HEK293T (cell line): ENCODE measurements around the gene ATF3.

ENCODE experiments used
- CTCF ChIA-PET: fragments of 350-600 bp; formaldehyde crosslinking; extraction: SDS; loops from one replicate; lab custom pipeline; 2021; ENCODE audit warnings: antibody characterized with exemption, inconsistent platforms; lab: Yijun Ruan, JAX
- POLR2A ChIA-PET: fragments of 350-600 bp; formaldehyde crosslinking; extraction: SDS; loops from one replicate; lab custom pipeline; 2020; ENCODE audit warnings: antibody characterized with exemption, inconsistent platforms; lab: Yijun Ruan, JAX
- DNase-seq: peaks from one replicate; pipeline ENCODE4 v3.0.0; 2012; ENCODE audit warnings: mixed read lengths; ENCODE audit errors: extremely low spot score
- ARNT ChIP-seq: fragments of 450-650 bp; IDR thresholded peaks from 2 replicates; pipeline ENCODE4 v1.6.1; 2017; ENCODE audit warnings: mild to moderate bottlenecking
- BHLHE40 ChIP-seq: fragments of 450-650 bp; IDR thresholded peaks from 2 replicates; pipeline ENCODE4 v1.6.1; 2016; ENCODE audit warnings: mild to moderate bottlenecking, moderate library complexity, borderline replicate concordance
- CTBP1 ChIP-seq: fragments of 450-650 bp; IDR thresholded peaks from 2 replicates; pipeline ENCODE4 v1.6.1; 2016; ENCODE audit warnings: borderline replicate concordance
- ELF4 ChIP-seq: fragments of 450-650 bp; IDR thresholded peaks from 2 replicates; pipeline ENCODE4 v1.6.1; 2017; ENCODE audit warnings: antibody characterized with exemption
- FOXA1 ChIP-seq: fragments of 450-650 bp; IDR thresholded peaks from 2 replicates; pipeline ENCODE4 v1.6.1; 2016; ENCODE audit warnings: mild to moderate bottlenecking
- FOXK2 ChIP-seq: fragments of 450-650 bp; IDR thresholded peaks from 2 replicates; pipeline ENCODE4 v1.6.1; 2016; ENCODE audit warnings: mild to moderate bottlenecking
- FOXM1 ChIP-seq: fragments of 450-650 bp; IDR thresholded peaks from 2 replicates; pipeline ENCODE4 v1.6.1; 2017; ENCODE audit warnings: mild to moderate bottlenecking, borderline replicate concordance
- HDGF ChIP-seq: fragments of 450-650 bp; IDR thresholded peaks from 2 replicates; pipeline ENCODE4 v1.6.1; 2017; ENCODE audit warnings: antibody characterized with exemption, borderline replicate concordance
- L3MBTL2 ChIP-seq: fragments of 450-650 bp; conservative IDR thresholded peaks from 2 replicates; pipeline ENCODE4 v1.6.1; 2016; ENCODE audit warnings: mild to moderate bottlenecking
- LEF1 ChIP-seq: fragments of 450-650 bp; IDR thresholded peaks from 2 replicates; pipeline ENCODE4 v1.6.1; 2017; ENCODE audit warnings: mild to moderate bottlenecking, borderline replicate concordance
- NFRKB ChIP-seq: fragments of 450-650 bp; IDR thresholded peaks from 2 replicates; pipeline ENCODE4 v1.6.1; 2016; ENCODE audit warnings: mild to moderate bottlenecking, moderate library complexity
- SP1 ChIP-seq: fragments of 450-650 bp; IDR thresholded peaks from 2 replicates; pipeline ENCODE4 v1.6.1; 2017
- SUZ12 ChIP-seq: fragments of 450-650 bp; IDR thresholded peaks from 2 replicates; pipeline ENCODE4 v1.6.1; 2016; ENCODE audit warnings: mild to moderate bottlenecking
- TARDBP ChIP-seq: fragments of 450-650 bp; IDR thresholded peaks from 2 replicates; pipeline ENCODE4 v1.6.1; 2016
- ZNF384 ChIP-seq: fragments of 450-650 bp; IDR thresholded peaks from 2 replicates; pipeline ENCODE4 v1.6.1; 2016
- TF ChIP-seq, protein P1 (sequence below): fragments of 450-650 bp; IDR thresholded peaks from 2 replicates; pipeline ENCODE4 v1.6.1; 2016

The ATF3 gene

DNA sequence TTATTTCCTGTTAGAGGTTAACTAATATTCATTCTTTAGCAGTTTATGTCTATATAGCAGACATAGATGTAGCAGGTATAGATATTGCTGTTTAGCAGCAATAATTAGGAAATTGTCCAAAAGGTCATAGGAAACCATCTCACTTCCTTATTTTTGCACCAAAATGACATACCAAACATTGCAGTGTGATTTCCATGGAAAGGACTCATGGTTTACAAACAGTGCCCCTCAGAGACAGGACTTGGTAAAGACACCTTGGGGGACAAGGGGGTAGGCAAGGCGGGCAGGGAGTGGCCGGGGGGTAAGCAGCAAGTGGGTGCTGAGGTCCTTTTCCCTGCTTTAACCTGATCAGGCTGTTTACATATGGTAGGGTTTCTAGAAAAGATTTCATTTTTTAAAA lies 60.5 kb downstream of the ATF3 start:
- peak; percentile 62 for DNase-seq
- ChIA-PET POLR2A (interaction anchor here (2.4 kb wide), 1 partner anchor 61 kb away, joined by 7 read pairs; the partner anchor contains the start of gene ATF3), CTCF (interaction anchor here (1.0 to 1.8 kb wide), 4 partner anchors 8 to 212 kb away, joined by 3 to 6 read pairs (median 4); no protein-coding TSS in a partner anchor)
- TF ChIP-seq ZNF384 (no peak), CTBP1 (no peak), BHLHE40 (no peak), TARDBP (no peak)

DNA sequence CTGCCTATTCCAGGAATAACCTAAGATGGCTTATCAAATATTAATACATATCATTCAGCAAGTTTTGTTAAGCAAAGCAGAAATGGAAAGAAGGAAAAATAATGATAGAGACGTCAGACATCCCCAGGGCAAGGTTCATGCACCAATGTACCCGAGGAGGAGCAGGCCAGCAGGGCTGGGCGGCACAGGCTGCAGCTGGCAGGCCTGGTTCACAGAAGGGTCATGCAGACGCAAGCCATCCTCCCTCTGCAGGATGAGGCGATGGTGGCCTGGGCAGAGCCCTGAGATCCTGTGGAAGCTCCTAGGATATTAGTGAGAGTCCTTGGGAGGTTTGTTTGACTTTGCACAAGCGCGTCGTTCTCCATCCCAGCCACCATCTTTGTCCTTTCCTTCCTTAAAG lies 61.0 kb downstream of the ATF3 start:
- no peak for DNase-seq
- POLR2A ChIA-PET, result no interaction called here
- CTCF ChIA-PET, result no interaction called here
- TF ChIP-seq L3MBTL2, result no peak
- no peak for TF ChIP-seq SP1
- TF ChIP-seq, protein P1, sequence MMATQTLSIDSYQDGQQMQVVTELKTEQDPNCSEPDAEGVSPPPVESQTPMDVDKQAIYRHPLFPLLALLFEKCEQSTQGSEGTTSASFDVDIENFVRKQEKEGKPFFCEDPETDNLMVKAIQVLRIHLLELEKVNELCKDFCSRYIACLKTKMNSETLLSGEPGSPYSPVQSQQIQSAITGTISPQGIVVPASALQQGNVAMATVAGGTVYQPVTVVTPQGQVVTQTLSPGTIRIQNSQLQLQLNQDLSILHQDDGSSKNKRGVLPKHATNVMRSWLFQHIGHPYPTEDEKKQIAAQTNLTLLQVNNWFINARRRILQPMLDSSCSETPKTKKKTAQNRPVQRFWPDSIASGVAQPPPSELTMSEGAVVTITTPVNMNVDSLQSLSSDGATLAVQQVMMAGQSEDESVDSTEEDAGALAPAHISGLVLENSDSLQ, result no peak
- TF ChIP-seq CTBP1, result no peak
- no peak for TF ChIP-seq ARNT
- TF ChIP-seq ELF4, result no peak
- TF ChIP-seq LEF1, result no peak
- no peak for TF ChIP-seq FOXA1
- no peak for TF ChIP-seq HDGF
- no peak for TF ChIP-seq NFRKB
- TF ChIP-seq FOXK2, result no peak
- no peak for TF ChIP-seq ZNF384
- TF ChIP-seq SUZ12, result no peak
- no peak for TF ChIP-seq BHLHE40
- no peak for TF ChIP-seq FOXM1
- TF ChIP-seq TARDBP, result no peak

DNA sequence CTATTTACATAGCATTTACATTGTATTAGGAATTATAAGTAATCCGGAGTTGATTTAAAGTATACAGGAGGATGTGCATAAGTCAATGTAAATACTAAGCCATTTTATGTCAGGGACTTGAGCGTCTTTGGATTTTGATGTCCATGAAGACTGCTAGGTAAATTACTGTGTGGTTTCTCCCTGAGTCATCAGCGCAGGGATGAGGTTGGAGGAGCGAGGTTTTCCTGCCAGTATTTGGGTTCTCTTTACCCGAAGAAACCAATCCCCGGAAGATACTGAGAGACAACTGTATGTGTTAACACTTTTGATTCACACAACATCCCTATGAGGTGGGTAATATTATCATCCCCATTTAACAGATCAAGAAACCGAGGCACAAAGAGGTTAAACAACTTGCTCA lies 61.7 kb downstream of the ATF3 start:
- TF ChIP-seq TARDBP (no peak), SUZ12 (no peak), ZNF384 (no peak), FOXA1 (no peak), SP1 (no peak)
- ChIA-PET POLR2A (no interaction called here), CTCF (no interaction called here)
- DNase-seq, result no peak
